ENCODE data around the gene PAXX. TPM values are rescaled to one million over a fixed set of nuclear protein-coding genes. Genes with fewer than 3 reads are reported as not detected.

Gene PAXX
- total RNA-seq, 1 experiment from 2014 or later = 64.0 TPM

- in situ Hi-C loops (cut with HindIII; ENCODE audit: low pct_unique_long_range_greater_than_20kb, low sequenced_read_pairs) (no loop called here), intact Hi-C loops (cut with micrococcal nuclease; ENCODE audit: unreplicated experiment) (loop anchor here (10.0 kb wide), 1 partner anchor 91 kb away; the partner anchor contains the start of gene FUT7)
- no peak for TF ChIP-seq CTCF (IDR thresholded peaks at IDR 0.05)
- TF ChIP-seq SIN3A (IDR thresholded peaks at IDR 0.05; ENCODE audit: borderline replicate concordance, insufficient read depth, low read depth, low read length) = no peak
- TF ChIP-seq REST (IDR thresholded peaks at IDR 0.05; ENCODE audit: insufficient read depth in 1 of 2, low read depth in 2 of 2, low read length in 1 of 2) = 0 out of 4 replicates have a peak, but pooled peaks of 1 of the 2 experiments have one; percentile 2
- TF ChIP-seq POLR2AphosphoS5 (IDR thresholded peaks at IDR 0.05; ENCODE audit: low read depth, low read length) = 0 out of 2 replicates have a peak, but pooled peaks have one; percentile 30
- no peak for TF ChIP-seq TCF7L2 (IDR thresholded peaks at IDR 0.05; ENCODE audit: low read depth, low read length)
- no TSS peak for BruUV-seq (replicated peaks)
- H3K4me1 ChIP-seq (ENCODE audit: control insufficient read depth, insufficient read depth, low read length) = peaks cover 27% of the 10 kb centered on the region
- H3K27me3 ChIP-seq (ENCODE audit: control insufficient read depth, insufficient read depth, low read length) = no peaks in the 10 kb centered on the region
- ATAC-seq = peak; percentile 29
- H3K36me3 ChIP-seq (ENCODE audit: control insufficient read depth, insufficient read depth, low read length) = peaks cover 7% of the 10 kb centered on the region; the same call in 1 of the 2 replicates
- POLR2A ChIA-PET = no interaction called here
- CTCF ChIA-PET = no interaction called here
- DNase-seq (ENCODE audit: low read depth, low spot score) = no peak
- H3K4me3 ChIP-seq (ENCODE audit: low read depth in 2 of 2, low read length in 2 of 2) = peak overlapping the region; percentile 64
- peak overlapping the region; percentile 75 for H3K27ac ChIP-seq (ENCODE audit: low read length)
- no peaks in the 10 kb centered on the region for H3K9me3 ChIP-seq (ENCODE audit: control insufficient read depth, insufficient read depth, low read depth, low read length)
Observed at GRCh38 chr9:136943291-136944211, 48.7 kb upstream of the PAXX start.

- no TSS peak for BruUV-seq (replicated peaks)
- peak overlapping the region; percentile 64 for H3K4me3 ChIP-seq (ENCODE audit: low read depth in 2 of 2, low read length in 2 of 2)
- in situ Hi-C loops (cut with HindIII; ENCODE audit: low pct_unique_long_range_greater_than_20kb, low sequenced_read_pairs) = no loop called here
Observed at GRCh38 chr9:136944212-136944518, 48.1 kb upstream of the PAXX start.

More at GRCh38 chr9:136944212-136944518, 48.1 kb upstream of the PAXX start:
- DNase-seq (ENCODE audit: low read depth, low spot score) (no peak), ATAC-seq (peak; percentile 49)
- Histone ChIP-seq H3K9me3 (ENCODE audit: control insufficient read depth, insufficient read depth, low read depth, low read length) (no peaks in the 10 kb centered on the region), H3K4me1 (ENCODE audit: control insufficient read depth, insufficient read depth, low read length) (peaks cover 27% of the 10 kb centered on the region), H3K27ac (ENCODE audit: low read length) (peak overlapping the region; percentile 75), H3K36me3 (ENCODE audit: control insufficient read depth, insufficient read depth, low read length) (peaks cover 7% of the 10 kb centered on the region; the same call in 1 of the 2 replicates), H3K27me3 (ENCODE audit: control insufficient read depth, insufficient read depth, low read length) (no peaks in the 10 kb centered on the region)
- intact Hi-C loops (cut with micrococcal nuclease; ENCODE audit: unreplicated experiment) = loop anchor here (10.0 kb wide), 1 partner anchor 91 kb away; the partner anchor contains the start of gene FUT7
- TF ChIP-seq REST (IDR thresholded peaks at IDR 0.05; ENCODE audit: insufficient read depth in 1 of 2, low read depth in 2 of 2, low read length in 1 of 2) (no peak), POLR2AphosphoS5 (IDR thresholded peaks at IDR 0.05; ENCODE audit: low read depth, low read length) (no peak), TCF7L2 (IDR thresholded peaks at IDR 0.05; ENCODE audit: low read depth, low read length) (no peak), SIN3A (IDR thresholded peaks at IDR 0.05; ENCODE audit: borderline replicate concordance, insufficient read depth, low read depth, low read length) (no peak), CTCF (IDR thresholded peaks at IDR 0.05) (no peak)
- ChIA-PET POLR2A (no interaction called here), CTCF (no interaction called here)

All from Panc1 (cell line).